ENCODE data around the gene LSAMP. TPM values are rescaled to one million over a fixed set of nuclear protein-coding genes. Genes with fewer than 3 reads are reported as not detected.

Gene LSAMP
- total RNA-seq, 1 experiment from 2014 or later = 0.15 TPM

GRCh38 chr3:116342499-116342898, 102.8 kb downstream of the LSAMP start:
- ChIA-PET POLR2A (ENCODE audit: unreplicated experiment) (no interaction called here), CTCF (no interaction called here)
- H2AFZ ChIP-seq (ENCODE audit: low read length) = no peak overlapping the region
- no peaks in the 10 kb centered on the region for H3K4me1 ChIP-seq (ENCODE audit: insufficient read depth, low read length)
- no peak overlapping the region for H3K4me3 ChIP-seq (ENCODE audit: low read length)
- BruUV-seq (replicated peaks) = no TSS peak
- H3K27ac ChIP-seq (ENCODE audit: low read length) = no peak overlapping the region
- no peaks in the 10 kb centered on the region for H3K9me2 ChIP-seq (replicated peaks; ENCODE audit: low read length)
- H4K20me1 ChIP-seq (ENCODE audit: low read length) = no peaks in the 10 kb centered on the region
- H3K9ac ChIP-seq (ENCODE audit: low read length) = no peak overlapping the region
- no peak for ATAC-seq
- H3K36me3 ChIP-seq (ENCODE audit: low read depth, low read length) = no peaks in the 10 kb centered on the region
- no peaks in the 10 kb centered on the region for H3K9me3 ChIP-seq (ENCODE audit: low read length)
- H3F3A ChIP-seq (ENCODE audit: low read length, unreplicated experiment) = no peaks in the 10 kb centered on the region
- H3K4me2 ChIP-seq (ENCODE audit: low read length) = no peak overlapping the region
- TF ChIP-seq EZH2phosphoT487 (IDR thresholded peaks at IDR 0.05; ENCODE audit: borderline replicate concordance, low read length) (no peak), EZH2 (IDR thresholded peaks at IDR 0.05; ENCODE audit: low read length, unreplicated experiment) (no peak)
- TF ChIP-seq, protein P1, sequence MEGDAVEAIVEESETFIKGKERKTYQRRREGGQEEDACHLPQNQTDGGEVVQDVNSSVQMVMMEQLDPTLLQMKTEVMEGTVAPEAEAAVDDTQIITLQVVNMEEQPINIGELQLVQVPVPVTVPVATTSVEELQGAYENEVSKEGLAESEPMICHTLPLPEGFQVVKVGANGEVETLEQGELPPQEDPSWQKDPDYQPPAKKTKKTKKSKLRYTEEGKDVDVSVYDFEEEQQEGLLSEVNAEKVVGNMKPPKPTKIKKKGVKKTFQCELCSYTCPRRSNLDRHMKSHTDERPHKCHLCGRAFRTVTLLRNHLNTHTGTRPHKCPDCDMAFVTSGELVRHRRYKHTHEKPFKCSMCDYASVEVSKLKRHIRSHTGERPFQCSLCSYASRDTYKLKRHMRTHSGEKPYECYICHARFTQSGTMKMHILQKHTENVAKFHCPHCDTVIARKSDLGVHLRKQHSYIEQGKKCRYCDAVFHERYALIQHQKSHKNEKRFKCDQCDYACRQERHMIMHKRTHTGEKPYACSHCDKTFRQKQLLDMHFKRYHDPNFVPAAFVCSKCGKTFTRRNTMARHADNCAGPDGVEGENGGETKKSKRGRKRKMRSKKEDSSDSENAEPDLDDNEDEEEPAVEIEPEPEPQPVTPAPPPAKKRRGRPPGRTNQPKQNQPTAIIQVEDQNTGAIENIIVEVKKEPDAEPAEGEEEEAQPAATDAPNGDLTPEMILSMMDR (conservative IDR thresholded peaks at IDR 0.05; ENCODE audit: low read depth, low read length) = no peak
- DNase-seq = no peak
- H3K79me2 ChIP-seq (ENCODE audit: low read length) = no peaks in the 10 kb centered on the region
- no peaks in the 10 kb centered on the region for H3K27me3 ChIP-seq (ENCODE audit: low read length)
- intact Hi-C loops (cut with micrococcal nuclease) = no loop called here

DNA sequence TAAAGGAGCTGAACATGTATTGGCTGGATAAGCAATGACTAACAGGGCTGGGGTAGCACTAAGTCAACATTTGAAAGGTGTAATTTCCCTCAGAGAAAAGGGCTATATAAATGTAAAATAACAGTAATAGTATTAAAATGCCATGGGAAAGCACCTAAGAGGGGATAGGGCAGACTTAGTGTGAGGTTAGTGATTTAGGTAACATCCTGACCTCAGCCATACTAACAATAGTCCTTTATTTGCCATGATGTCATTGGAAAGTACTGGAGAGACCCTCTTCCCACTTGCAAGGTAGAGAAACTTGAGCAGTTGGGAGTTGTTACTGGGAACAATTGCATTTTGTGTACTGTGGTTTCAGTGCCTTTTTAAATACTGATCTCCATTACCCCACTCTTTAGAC, 103.4 kb downstream of the LSAMP start:
- no peaks in the 10 kb centered on the region for H3K79me2 ChIP-seq (ENCODE audit: low read length)
- no peak overlapping the region for H3K27ac ChIP-seq (ENCODE audit: low read length)
- intact Hi-C loops (cut with micrococcal nuclease) = no loop called here
- POLR2A ChIA-PET (ENCODE audit: unreplicated experiment) = no interaction called here
- no peak for DNase-seq
- CTCF ChIA-PET = no interaction called here
- H3K9me2 ChIP-seq (replicated peaks; ENCODE audit: low read length) = no peaks in the 10 kb centered on the region
- H3K27me3 ChIP-seq (ENCODE audit: low read length) = no peaks in the 10 kb centered on the region
- no peaks in the 10 kb centered on the region for H4K20me1 ChIP-seq (ENCODE audit: low read length)
- no peak overlapping the region for H3K4me2 ChIP-seq (ENCODE audit: low read length)
- BruUV-seq (replicated peaks) = no TSS peak
- no peak overlapping the region for H3K9ac ChIP-seq (ENCODE audit: low read length)
- no peaks in the 10 kb centered on the region for H3K36me3 ChIP-seq (ENCODE audit: low read depth, low read length)
- H2AFZ ChIP-seq (ENCODE audit: low read length) = no peak overlapping the region
- no peaks in the 10 kb centered on the region for H3F3A ChIP-seq (ENCODE audit: low read length, unreplicated experiment)
- H3K9me3 ChIP-seq (ENCODE audit: low read length) = no peaks in the 10 kb centered on the region
- TF ChIP-seq EZH2phosphoT487 (IDR thresholded peaks at IDR 0.05; ENCODE audit: borderline replicate concordance, low read length) (no peak), EZH2 (IDR thresholded peaks at IDR 0.05; ENCODE audit: low read length, unreplicated experiment) (no peak)
- TF ChIP-seq, protein P1 (conservative IDR thresholded peaks at IDR 0.05; ENCODE audit: low read depth, low read length) = no peak
- no peak for ATAC-seq
- H3K4me3 ChIP-seq (ENCODE audit: low read length) = no peak overlapping the region
- no peaks in the 10 kb centered on the region for H3K4me1 ChIP-seq (ENCODE audit: insufficient read depth, low read length)

- Histone ChIP-seq H3K9ac (ENCODE audit: low read length) (no peak overlapping the region), H2AFZ (ENCODE audit: low read length) (no peak overlapping the region), H3K79me2 (ENCODE audit: low read length) (no peaks in the 10 kb centered on the region), H3K4me3 (ENCODE audit: low read length) (no peak overlapping the region), H3K9me2 (replicated peaks; ENCODE audit: low read length) (no peaks in the 10 kb centered on the region), H3K27ac (ENCODE audit: low read length) (no peak overlapping the region), H3K9me3 (ENCODE audit: low read length) (no peaks in the 10 kb centered on the region), H4K20me1 (ENCODE audit: low read length) (no peaks in the 10 kb centered on the region), H3K36me3 (ENCODE audit: low read depth, low read length) (no peaks in the 10 kb centered on the region), H3F3A (ENCODE audit: low read length, unreplicated experiment) (no peaks in the 10 kb centered on the region), H3K4me1 (ENCODE audit: insufficient read depth, low read length) (no peaks in the 10 kb centered on the region), H3K4me2 (ENCODE audit: low read length) (no peak overlapping the region), H3K27me3 (ENCODE audit: low read length) (no peaks in the 10 kb centered on the region)
- no peak for DNase-seq
- intact Hi-C loops (cut with micrococcal nuclease) = no loop called here
- TF ChIP-seq EZH2 (IDR thresholded peaks at IDR 0.05; ENCODE audit: low read length, unreplicated experiment) (no peak), EZH2phosphoT487 (IDR thresholded peaks at IDR 0.05; ENCODE audit: borderline replicate concordance, low read length) (no peak)
- TF ChIP-seq, protein P1 (conservative IDR thresholded peaks at IDR 0.05; ENCODE audit: low read depth, low read length) = no peak
- no peak for ATAC-seq
- CTCF ChIA-PET = no interaction called here
- no TSS peak for BruUV-seq (replicated peaks)
- POLR2A ChIA-PET (ENCODE audit: unreplicated experiment) = no interaction called here
Measured at GRCh38 chr3:116341381-116341780, 103.9 kb downstream of the LSAMP start.

All from PC-3 (cell line).